GM18861 (cell line): Measurements from ENCODE around the gene CYS1.
"Not testable (repeated sequence)": the region's sequence is repeated elsewhere in the genome, so short reads cannot be mapped to it uniquely, and the experiment has no call there.

Experiments
- ATAC-seq: cut with Tn5 transposase; IDR thresholded peaks from one replicate; pipeline ENCODE4 v1.9.1; 2021; ENCODE audit not compliant: unreplicated experiment

The CYS1 gene

DNA sequence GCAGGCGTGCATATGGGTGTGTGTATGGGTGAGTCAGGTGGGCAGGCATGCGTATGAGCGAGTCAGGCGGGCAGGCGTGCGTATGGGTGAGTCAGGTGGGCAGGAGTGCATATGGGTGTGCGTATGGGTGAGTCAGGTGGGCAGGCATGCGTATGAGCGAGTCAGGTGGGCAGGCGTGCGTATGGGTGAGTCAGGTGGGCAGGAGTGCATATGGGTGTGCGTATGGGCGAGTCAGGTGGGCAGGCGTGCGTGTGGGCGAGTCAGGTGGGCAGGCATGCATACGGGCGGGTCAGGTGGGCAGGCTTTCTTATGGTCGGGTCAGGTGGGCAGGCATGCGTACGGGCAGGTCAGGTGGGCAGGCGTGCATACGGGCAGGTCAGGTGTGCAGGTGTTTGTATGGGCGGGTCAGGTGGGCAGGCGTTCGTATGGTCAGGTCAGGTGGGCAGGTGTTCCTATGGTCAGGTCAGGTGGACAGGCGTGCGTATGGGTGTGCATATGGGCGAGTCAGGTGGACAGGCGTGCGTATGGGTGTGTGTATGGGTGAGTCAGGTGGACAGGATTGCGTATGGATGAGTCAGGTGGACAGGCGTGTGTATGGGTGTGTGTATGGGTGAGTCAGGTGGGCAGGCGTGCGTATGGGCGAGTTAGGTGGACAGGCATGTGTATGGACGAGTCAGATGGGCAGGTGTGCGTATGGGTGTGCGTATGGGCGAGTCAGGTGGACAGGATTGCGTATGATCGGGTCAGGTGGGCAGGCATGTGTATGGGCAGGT is 65.6 kb downstream of the CYS1 start:
- ATAC-seq, result no peak

DNA sequence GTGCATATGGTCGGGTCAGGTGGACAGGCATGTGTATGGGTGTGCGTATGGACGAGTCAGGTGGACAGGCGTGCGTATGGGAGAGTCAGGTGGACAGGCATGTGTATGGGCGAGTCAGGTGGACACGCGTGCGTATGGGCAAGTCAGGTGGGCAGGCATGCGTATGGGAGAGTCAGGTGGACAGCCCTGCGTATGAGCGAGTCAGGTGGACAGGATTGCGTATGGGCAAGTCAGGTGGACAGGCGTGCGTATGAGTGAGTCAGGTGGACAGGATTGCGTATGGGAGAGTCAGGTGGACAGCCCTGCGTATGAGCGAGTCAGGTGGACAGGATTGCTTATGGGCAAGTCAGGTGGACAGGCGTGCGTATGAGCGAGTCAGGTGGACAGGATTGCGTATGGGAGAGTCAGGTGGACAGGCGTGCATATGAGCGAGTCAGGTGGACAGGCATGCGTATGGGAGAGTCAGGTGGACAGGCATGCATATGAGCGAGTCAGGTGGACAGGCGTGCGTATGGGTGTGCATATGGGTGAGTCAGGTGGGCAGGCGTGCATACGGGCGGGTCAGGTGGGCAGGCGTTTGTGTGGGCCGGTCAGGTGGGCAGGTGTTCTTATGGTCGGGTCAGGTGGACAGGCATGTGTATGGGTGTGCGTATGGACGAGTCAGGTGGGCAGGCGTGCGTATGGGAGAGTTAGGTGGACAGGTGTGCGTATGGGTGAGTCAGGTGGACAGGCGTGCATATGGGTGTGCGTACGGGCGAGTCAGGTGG is 66.4 kb downstream of the CYS1 start:
- not testable (repeated sequence) for ATAC-seq

DNA sequence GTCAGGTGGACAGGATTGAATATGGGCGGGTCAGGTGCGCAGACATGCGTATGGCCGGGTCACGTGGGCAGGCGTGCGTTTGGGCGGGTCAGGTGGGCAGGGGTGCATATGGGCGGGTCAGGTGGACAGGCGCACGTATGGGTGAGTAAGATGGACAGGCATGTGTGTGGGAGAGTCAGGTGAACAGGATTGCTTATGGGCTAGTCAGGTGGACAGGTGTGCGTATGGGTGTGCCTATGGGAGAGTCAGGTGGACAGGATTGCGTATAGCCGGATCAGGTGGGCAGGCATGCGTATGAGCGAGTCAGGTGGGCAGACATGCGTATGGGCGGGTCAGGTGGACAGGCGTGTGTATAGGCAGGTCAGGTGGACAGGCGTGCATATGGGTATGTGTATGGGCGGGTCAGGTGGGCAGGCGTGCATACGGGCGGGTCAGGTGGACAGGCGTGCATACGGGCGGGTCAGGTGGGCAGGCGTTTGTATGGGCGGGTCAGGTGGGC is 67.2 kb downstream of the CYS1 start:
- ATAC-seq, result no peak

DNA sequence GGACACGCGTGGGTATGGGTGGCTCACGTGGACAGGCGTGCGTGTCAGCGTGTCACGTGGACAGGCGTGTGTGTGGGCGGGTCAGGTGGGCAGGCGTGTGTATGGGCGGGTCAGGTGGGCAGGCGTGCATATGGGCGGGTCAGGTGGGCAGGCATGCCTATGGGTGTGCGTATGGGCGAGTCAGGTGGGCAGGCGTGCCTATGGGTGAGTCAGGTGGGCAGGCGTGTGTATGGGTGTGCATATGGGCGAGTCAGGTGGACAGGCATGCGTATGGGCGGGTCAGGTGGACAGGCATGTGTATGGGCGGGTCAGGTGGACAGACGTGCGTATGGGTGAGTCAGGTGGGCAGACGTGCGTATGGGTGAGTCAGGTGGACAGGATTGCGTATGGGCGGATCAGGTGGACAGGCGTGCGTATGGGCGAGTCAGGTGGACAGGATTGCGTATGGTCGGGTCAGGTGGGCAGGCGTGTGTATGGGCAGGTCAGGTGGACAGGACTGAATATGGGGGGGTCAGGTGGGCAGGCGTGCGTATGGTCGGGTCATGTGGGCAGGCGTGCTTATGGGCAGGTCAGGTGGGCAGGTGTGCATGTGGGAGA is 67.7 kb downstream of the CYS1 start:
- not testable (repeated sequence) for ATAC-seq

DNA sequence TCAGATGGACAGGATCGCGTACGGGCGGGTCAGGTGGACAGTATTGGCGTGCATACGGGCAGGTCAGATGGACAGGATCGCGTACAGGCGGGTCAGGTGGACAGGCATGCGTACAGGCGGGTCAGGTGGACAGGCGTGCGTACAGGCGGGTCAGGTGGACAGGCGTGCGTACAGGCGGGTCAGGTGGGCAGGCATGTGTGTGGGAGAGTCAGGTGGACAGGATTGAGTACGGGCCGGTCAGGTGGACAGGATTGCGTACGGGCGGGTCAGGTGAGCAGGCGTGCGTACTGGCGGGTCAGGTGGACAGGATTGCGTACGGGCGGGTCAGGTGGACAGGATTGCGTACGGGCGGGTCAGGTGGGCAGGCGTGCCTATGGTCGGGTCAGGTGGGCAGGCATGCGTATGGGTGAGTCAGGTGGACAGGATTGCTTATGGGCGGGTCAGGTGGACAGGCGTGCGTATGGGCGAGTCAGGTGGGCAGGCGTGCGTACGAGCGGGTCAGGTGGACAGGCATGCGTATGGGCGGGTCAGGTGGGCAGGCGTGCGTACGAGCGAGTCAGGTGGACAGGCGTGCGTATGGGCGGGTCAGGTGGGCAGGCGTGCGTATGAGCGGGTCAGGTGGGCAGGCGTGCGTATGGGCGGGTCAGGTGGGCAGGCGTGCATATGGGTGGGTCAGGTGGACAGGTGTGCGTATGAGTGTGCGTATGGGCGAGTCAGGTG is 68.4 kb downstream of the CYS1 start:
- not testable (repeated sequence) for ATAC-seq

DNA sequence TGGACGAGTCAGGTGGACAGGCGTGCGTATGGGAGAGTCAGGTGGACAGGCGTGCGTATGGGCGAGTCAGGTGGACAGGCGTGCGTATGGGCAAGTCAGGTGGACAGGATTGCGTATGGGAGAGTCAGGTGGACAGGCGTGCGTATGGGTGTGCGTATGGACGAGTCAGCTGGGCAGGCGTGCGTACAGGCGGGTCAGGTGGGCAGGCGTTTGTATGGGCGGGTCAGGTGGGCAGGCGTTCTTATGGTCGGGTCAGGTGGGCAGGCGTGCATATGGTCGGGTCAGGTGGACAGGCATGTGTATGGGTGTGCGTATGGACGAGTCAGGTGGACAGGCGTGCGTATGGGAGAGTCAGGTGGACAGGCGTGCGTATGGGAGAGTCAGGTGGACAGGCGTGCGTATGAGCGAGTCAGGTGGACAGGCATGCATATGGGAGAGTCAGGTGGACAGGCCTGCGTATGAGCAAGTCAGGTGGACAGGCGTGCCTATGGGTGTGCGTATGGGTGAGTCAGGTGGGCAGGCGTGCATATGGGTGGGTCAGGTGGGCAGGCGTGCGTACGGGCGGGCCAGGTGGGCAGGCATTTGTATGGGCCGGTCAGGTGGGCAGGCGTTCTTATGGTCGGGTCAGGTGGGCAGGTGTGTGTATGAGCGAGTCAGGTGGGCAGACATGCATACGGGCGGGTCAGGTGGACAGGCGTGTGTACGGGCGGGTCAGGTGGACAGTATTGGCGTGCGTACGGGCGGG is 69.2 kb downstream of the CYS1 start:
- not testable (repeated sequence) for ATAC-seq

DNA sequence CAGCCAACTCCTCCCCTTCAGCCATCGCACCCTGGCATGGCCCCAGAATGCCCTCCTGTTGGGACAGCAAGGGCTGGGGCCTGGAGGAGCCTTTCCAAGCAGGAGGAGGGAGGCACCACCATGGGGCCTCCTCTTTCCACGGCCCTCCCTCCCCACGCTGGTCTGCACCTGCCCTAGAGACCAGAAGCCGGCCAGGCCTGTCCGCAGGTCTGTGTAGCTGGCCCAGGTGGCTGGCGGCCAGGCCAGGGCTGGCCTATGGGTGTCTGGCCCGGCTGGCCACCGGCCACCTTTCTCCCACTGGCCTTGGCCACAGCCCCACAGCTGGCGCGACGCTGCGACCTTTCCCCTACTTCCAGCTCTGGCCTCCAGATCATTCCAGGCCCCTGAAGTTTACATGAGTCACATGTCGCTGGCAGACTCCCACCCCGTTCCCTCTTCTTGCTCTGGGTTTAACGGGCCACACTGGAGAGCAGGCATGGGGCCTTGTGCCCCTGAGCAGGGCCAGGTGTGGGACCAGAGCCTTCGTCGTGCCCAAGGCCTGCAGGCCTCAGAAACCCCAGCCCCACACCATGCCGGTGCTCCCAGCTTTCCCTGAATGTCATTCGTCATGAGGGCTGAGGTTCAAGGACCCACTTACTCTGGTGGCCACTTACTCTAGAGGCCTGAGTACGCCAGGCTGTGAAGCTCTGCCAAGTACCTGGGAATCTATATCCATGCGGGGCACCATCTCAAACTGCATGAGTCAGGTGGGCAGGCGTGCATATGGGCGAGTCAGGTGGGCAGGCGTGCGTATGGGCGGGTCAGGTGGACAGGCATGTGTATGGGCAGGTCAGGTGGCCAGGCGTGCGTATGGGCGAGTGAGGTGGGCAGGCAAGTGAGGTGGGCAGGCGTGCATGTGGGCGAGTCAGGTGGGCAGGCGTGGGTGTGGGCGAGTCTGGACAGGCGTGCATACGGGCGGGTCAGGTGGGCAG is 70.1 kb downstream of the CYS1 start:
- no peak for ATAC-seq

DNA sequence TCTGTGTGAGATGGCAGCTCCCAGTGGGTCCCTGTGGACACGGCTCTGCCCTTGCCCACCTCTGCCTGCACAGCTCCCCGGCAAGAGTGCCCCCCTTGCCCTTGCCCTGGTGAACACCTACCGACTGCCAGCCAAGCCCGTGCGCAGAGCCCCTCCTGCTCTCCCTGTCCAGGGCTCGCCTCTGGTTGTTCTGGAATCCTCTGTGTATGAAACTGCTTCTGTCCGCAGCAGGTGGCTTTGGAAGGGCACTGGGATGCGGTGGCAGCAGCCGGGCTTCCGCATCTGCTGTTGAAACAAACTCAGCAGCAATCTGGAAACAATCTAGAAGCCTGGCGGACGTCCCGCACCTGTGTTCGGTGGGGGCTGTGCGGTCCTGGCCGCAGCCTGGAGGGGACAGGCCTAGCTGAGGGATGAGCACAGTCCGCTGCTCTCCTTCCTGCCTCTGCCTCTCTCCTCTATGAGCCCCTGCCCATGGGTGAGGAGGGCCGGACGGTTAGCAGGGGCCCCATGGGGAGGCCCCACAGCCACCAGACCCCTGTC is 70.9 kb downstream of the CYS1 start:
- ATAC-seq, result no peak

DNA sequence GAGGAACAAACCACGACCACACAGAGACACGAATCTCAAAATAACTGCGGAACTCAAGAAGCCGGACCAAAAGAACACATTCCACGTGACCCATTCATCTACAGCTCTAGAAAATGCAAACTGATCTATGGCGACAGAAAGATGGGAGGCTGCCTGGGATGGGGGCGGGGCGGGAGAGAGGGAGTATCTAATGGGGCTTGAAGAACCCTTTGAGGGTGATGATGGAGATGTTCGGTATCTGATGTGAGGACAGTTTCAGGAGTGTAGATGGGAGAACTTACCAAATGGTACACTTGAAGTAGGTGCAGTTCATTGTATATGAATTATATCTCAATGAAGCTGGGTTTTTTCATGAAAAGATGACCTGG is 71.4 kb downstream of the CYS1 start:
- no peak for ATAC-seq

DNA sequence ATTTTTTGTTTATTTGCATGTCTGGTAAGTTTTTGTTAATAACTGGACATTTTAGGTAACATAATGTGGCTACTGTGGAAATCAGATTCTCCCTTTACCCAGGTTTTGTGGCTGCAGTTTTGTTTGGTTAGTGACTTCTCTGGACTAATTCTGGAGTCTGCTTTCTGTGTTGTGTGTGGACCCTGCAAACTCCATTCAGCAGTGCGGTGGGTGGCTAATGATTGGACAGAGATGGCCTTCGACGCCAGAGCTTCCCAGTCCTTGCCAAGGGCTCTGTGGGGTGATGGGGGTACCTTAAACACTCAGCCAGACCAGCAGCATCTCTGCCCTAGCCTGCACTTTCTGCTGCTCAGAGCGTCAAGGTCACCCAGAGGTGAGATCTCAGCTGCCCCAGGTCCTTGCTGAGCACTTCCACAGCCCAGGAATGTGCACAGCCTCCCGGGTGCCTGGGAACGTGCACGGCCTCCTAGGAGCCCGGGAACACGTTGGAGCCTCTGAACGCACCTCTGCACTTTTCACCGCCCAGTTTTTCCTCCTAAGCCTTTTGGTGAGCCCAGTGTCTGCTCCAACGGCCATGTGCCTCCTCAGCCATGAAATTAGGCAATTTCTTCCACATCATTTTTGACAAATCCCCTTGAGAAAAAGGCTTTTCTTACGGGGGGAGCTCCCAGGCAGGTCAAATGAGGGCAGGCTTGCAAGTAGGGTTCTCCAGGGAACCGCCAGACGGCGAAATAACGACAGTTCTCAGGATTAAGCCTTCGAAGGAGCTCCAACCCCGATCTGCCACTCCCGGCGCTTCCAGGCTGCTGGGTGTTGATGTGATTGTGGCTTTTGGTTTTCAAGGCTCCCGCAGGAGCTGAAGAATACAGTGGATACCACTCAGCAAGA is 72.0 kb downstream of the CYS1 start:
- ATAC-seq, result no peak

DNA sequence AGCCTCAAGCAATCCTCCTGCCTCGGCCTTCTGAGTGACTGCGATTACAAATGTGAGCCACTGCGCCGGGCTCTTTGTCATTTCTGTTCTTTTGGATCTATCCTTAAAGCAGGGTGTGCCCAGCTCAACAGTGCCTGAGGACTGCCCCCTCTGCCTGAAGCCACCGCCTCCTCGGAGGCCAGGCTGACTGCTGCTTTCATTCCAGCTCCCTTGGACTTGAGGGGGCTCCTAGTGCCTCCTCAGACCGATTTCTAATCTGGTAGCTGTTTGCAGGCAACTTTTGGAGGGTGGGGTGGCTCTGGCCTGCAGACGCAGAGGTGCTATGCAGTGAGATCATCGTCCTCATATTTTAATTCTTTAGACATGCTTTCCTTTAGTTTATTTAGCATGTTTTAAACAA is 72.8 kb downstream of the CYS1 start:
- no peak for ATAC-seq
